Measurements from ENCODE around the gene FBXL14. TPM values are rescaled to one million over a fixed set of nuclear protein-coding genes. Genes with fewer than 3 reads are reported as not detected.

The FBXL14 gene
- total RNA-seq, 4 donors from 2014 or later, result 12.0 to 22.6 (median 16.0) TPM

GRCh38 chr12:1634590-1635191 lies 40.3 kb upstream of the FBXL14 start:
- peak overlapping the region in 1 of 4 donors; percentile 16 for H3K4me3 ChIP-seq
- WGBS, result 32% methylated on average over 15 of the region's 16 CpGs
- intact Hi-C loops (cut with DNase I), result no loop called here
- no peaks in the 10 kb centered on the region for H3K9me3 ChIP-seq
- peak overlapping the region; percentile 80 to 93 (median 86) for H3K27ac ChIP-seq (replicated peaks in 1 of 4)
- TF ChIP-seq EP300 (IDR thresholded peaks at IDR 0.05) (no peak), CTCF (IDR thresholded peaks at IDR 0.05) (peak; percentile 80 to 87 (median 85)), POLR2AphosphoS5 (IDR thresholded peaks at IDR 0.05) (peak; percentile 35 to 67)
- peak; percentile 94 for DNase-seq (ENCODE audit: extremely low spot score)
- peaks cover 37 to 80% (median 74%) of the 10 kb centered on the region in 4 donors for H3K4me1 ChIP-seq
- no peaks in the 10 kb centered on the region for H3K27me3 ChIP-seq
- H3K36me3 ChIP-seq, result peaks cover 0 to 11% (median 5%) of the 10 kb centered on the region in 4 donors

GRCh38 chr12:1634149-1634548 lies 39.8 kb upstream of the FBXL14 start:
- TF ChIP-seq POLR2AphosphoS5 (IDR thresholded peaks at IDR 0.05) (no peak), POLR2A (IDR thresholded peaks at IDR 0.05; ENCODE audit: low read depth) (no peak), EP300 (IDR thresholded peaks at IDR 0.05) (no peak), CTCF (IDR thresholded peaks at IDR 0.05) (no peak)
- WGBS, result 56% methylated on average over 7 of the region's 7 CpGs

DNA sequence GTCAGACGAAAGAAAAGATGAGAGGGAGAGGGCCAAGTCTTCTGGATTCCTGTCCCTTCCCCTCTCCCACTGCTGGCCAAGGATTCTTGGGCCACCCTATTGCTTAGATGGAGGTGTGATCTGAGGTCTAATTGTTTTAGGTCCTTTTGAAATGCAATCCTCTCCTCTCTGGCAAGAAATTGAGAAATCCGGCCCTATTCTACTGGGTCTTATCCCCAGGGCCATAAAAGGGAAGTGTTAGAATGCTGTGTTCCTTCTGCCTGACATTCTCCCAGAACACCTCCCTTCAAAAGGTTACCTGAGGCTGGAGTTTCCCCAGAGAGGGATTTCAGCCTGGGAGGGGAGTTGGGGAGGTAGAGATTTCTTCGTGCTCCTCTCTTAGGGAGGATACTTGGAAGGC lies 39.1 kb upstream of the FBXL14 start:
- peak overlapping the region; percentile 80 to 93 (median 86) for H3K27ac ChIP-seq (replicated peaks in 1 of 4)
- H3K4me3 ChIP-seq, result peak overlapping the region in 1 of 4 donors; percentile 0
- no peaks in the 10 kb centered on the region for H3K27me3 ChIP-seq
- no peaks in the 10 kb centered on the region for H3K9me3 ChIP-seq
- peaks cover 0 to 6% (median 2%) of the 10 kb centered on the region in 4 donors for H3K36me3 ChIP-seq
- WGBS, result 30% methylated on average over 3 of the region's 3 CpGs
- intact Hi-C loops (cut with DNase I), result no loop called here
- peaks cover 45 to 88% (median 82%) of the 10 kb centered on the region in 4 donors for H3K4me1 ChIP-seq
- TF ChIP-seq EP300 (IDR thresholded peaks at IDR 0.05) (no peak), POLR2AphosphoS5 (IDR thresholded peaks at IDR 0.05) (peak; percentile 18 to 68), CTCF (IDR thresholded peaks at IDR 0.05) (no peak), POLR2A (IDR thresholded peaks at IDR 0.05; ENCODE audit: low read depth) (no peak)
- DNase-seq (ENCODE audit: extremely low spot score), result no peak

More at GRCh38 chr12:1634149-1634548, 39.8 kb upstream of the FBXL14 start:
- no peaks in the 10 kb centered on the region for H3K27me3 ChIP-seq
- intact Hi-C loops (cut with DNase I), result no loop called here
- H3K4me1 ChIP-seq, result peaks cover 43 to 85% (median 77%) of the 10 kb centered on the region in 4 donors
- DNase-seq (ENCODE audit: extremely low spot score), result no peak
- no peaks in the 10 kb centered on the region for H3K9me3 ChIP-seq
- peaks cover 0 to 6% (median 2%) of the 10 kb centered on the region in 4 donors for H3K36me3 ChIP-seq
- no peak overlapping the region for H3K4me3 ChIP-seq
- peak overlapping the region; percentile 80 to 93 (median 86) for H3K27ac ChIP-seq (replicated peaks in 1 of 4)

DNA sequence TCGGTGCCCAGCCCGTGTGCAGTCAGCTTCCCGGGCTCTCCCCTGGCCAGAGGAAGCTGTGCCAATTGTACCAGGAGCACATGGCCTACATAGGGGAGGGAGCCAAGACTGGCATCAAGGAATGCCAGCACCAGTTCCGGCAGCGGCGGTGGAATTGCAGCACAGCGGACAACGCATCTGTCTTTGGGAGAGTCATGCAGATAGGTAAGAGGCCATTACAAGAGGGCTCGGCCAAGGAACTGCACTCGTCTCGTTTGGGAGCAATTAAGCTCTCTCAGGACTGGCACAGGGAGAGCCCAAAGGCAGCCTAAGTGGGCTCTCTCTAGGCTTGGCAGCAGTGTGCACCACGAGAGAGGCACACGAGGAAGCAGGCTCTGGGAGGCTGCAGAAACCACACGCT lies 38.3 kb upstream of the FBXL14 start:
- no CpG with 5 or more reads among the region's 14 CpGs for WGBS
- DNase-seq (ENCODE audit: extremely low spot score), result no peak
- intact Hi-C loops (cut with DNase I), result no loop called here
- TF ChIP-seq POLR2AphosphoS5 (IDR thresholded peaks at IDR 0.05) (peak in 1 of 2 donors; percentile 43), EP300 (IDR thresholded peaks at IDR 0.05) (no peak), POLR2A (IDR thresholded peaks at IDR 0.05; ENCODE audit: low read depth) (no peak), CTCF (IDR thresholded peaks at IDR 0.05) (no peak)
- Histone ChIP-seq H3K27me3 (no peaks in the 10 kb centered on the region), H3K9me3 (no peaks in the 10 kb centered on the region), H3K4me3 (peak overlapping the region in 2 of 4 donors; percentile 1 to 61), H3K4me1 (peaks cover 45 to 81% (median 77%) of the 10 kb centered on the region in 4 donors), H3K27ac (replicated peaks in 1 of 4) (peak overlapping the region; percentile 80 to 93 (median 86)), H3K36me3 (peaks cover 0 to 6% (median under 1%) of the 10 kb centered on the region in 4 donors)

Data from esophagus muscularis mucosa (tissue), 4 donors.